HG03095 (cell line): ENCODE measurements around the gene PIAS1.

Experiments
- ATAC-seq: cut with Tn5 transposase; IDR thresholded peaks from one replicate; pipeline ENCODE4 v1.9.1; 2021; ENCODE audit warnings: moderate library complexity; ENCODE audit not compliant: unreplicated experiment

The PIAS1 gene

DNA sequence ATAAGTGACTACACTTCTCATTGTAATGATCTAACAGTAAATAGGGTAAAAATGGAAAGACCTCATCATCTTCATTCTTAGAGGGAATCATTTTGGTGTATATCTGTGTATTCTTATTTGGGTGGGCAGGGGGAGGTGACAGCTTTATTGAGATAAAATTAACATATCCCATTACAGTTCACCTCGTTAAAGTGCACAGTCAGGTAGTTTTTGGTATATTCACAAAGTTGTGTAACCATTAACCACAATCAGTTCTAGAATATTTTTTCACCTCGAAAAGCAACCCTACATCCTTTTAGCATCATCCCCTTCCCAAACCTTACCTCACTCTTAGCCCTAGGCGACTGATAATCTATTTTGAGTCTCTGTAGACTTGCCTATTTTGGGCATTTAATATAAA lies 8.1 kb downstream of the PIAS1 start:
- no peak for ATAC-seq

DNA sequence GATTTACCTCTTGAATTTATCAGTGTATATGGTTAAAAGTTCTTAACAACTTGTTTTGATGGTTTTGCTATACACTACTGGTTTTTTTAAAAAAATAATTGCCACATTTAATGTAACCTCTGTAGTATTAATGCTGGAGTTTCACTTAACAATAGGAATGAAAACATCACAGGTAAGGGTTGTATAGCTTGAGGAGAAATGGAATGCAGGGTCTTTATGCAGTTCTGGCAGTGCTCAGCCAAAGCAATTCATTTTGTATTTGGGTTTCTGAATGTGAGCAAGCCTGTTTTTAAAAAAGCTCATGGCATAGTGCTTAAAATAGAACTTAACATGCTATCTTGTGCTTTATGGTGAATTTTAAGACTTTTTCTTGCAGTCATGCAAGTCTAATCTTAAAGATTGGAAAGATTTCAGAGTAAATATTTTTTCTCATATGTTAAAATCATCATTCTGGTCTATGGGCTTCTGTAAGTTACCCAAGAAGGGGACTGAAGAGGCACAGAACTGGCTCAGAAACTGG lies 8.9 kb downstream of the PIAS1 start:
- no peak for ATAC-seq

GRCh38 chr15:68063606-68064005 lies 9.5 kb downstream of the PIAS1 start:
- no peak for ATAC-seq

DNA sequence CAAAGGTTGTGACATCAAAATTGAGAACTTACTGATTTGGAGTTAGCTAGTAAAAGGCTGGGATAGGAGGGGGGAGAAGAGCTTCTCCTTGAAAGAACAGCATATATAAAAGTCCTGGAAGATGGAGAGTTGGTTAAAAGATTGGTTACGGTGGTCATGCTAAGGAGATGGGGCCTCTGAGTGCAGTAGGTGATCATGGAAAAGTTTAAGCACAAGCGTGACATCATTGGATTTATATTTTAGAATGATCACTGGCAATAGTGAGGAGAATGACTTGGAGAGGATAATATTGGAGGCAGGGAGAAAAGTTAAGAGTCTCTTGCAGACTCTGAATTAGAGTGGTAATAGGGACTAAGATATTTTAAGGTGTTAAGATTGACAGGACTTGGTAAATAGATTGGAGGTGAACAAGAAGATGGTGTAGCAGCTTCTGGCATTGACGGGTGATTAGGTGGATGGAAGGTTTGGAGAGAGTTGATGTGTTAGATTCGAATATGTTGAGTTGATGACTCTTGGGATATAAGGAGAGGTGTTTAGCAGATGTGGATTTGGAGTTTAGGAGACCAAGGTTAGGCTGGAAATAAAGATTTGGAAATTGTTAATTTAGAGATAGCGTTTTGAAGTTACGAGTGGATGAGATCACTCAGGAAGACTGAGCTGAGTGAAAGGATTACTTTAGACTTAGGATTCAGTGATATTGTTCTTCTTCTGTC lies 19.6 kb downstream of the PIAS1 start:
- ATAC-seq: no peak

DNA sequence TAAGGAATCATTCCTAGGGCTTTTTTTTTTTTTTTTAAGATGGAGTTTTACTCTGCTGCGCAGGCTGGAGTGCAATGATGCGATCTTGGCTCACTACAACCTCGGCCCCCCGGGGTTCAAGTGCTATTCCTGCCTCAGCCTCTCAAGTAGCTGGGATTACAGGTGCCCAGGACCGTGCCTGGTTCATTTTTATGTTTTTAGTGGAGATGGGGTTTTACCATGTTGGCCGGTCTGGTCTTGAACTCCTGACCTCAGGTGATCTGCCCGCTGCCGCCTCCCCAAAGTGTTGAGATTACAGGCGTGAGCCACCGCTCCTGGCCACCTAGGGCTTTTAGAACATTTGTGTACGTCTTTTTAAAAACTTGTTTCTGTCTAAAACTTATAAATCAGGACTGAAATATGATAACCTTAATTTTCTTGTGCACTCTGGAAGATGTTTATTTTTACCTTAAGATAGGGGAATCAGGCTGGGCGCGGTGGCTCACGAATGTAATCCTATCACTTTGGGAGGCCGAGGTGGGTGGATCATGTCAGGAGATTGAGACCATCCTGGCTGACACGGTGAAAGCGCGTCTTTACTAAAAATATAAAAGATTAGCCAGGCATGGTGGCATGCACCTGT lies 21.8 kb downstream of the PIAS1 start:
- no peak for ATAC-seq

- ATAC-seq: no peak
Observed at GRCh38 chr15:68078365-68078764, 24.2 kb downstream of the PIAS1 start.

GRCh38 chr15:68080334-68080733 lies 26.2 kb downstream of the PIAS1 start:
- ATAC-seq: no peak

GRCh38 chr15:68080783-68081182 lies 26.7 kb downstream of the PIAS1 start:
- no peak for ATAC-seq

- ATAC-seq: no peak
Observed at GRCh38 chr15:68081869-68082505, 27.9 kb downstream of the PIAS1 start.

- ATAC-seq: no peak
Observed at GRCh38 chr15:68082735-68083134, 28.6 kb downstream of the PIAS1 start.

GRCh38 chr15:68083463-68083862 lies 29.3 kb downstream of the PIAS1 start:
- no peak for ATAC-seq

DNA sequence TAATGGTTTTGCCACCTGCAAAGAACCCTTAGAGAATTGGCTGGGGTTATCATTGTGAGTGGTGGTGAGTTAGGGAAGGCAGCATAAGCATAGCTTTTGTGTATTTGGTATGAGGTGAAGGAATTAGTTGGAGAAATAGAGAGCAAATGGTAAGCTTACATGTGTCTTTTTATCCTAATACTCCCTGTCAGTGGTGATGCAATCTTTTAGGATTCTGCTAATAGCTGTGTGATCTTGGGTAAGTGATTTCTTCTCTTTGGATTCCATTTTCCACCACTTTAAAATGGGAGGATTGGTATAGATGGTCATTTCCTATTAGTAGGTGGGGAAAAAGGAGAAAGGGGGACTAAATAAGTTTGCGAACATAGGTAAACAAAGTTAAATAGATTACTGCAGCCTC lies 30.9 kb downstream of the PIAS1 start:
- no peak for ATAC-seq

DNA sequence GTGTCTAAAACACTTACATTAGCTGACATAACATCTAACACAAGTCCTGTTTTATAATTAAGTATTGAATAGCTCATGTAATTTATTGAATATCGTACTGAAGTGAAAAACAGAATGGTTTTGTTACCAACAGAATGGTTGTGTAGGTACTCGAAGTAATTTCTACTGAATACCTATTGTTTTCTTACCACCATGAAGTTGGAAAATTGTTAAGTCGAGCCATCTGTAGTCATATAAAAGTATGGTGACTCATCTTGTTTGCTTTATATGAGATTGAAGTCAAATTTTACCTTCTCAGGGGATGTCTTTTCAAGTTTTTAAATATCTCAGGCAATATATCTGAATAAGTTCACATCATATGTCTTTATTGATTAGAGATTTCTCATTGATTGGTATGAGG lies 37.6 kb downstream of the PIAS1 start:
- ATAC-seq: no peak

GRCh38 chr15:68096099-68096498 lies 42.0 kb downstream of the PIAS1 start:
- ATAC-seq: no peak

- no peak for ATAC-seq
Observed at GRCh38 chr15:68097029-68097428, 42.9 kb downstream of the PIAS1 start.

DNA sequence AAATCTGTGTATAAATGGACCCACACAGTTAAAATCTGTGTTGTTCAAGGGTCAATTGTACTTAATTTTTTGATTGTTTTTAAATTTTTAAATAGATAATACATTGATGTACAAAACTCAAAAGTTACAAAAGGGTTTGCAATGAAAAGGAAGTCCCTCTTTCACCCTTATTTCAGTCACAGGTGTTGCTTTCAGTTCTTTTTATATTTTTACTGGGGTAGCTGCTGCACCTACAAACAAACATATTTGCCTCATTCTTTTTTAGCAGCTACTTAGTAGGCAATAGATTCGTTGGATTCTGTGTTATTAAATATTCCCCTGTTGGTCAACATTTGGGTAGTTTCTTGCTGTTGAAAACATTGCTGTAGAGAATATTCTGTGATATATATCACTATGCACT lies 44.4 kb downstream of the PIAS1 start:
- ATAC-seq: no peak

GRCh38 chr15:68100194-68100593 lies 46.1 kb downstream of the PIAS1 start:
- no peak for ATAC-seq

- no peak for ATAC-seq
Observed at GRCh38 chr15:68103603-68104002, 49.5 kb downstream of the PIAS1 start.

- no peak for ATAC-seq
Observed at GRCh38 chr15:68106656-68107055, 52.5 kb downstream of the PIAS1 start.

- ATAC-seq: no peak
Observed at GRCh38 chr15:68107142-68107541, 53.0 kb downstream of the PIAS1 start.

DNA sequence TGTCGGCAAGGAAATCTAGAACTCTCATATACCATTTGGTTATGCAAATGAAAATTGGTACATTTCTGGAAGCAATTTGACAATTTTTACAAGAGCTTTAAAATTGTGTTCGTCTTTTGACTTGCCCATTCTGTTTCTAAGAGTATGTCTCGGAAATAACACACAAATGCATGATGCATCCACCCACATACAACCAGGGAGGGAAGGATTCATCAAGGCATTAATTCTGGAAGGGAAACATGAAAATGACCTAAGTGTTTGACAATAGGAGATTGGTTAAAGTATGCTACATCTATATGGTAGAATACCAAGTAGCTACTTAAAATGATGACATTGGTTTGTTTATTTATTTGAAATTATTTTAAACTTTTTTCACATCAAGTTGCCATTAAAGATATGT lies 58.6 kb downstream of the PIAS1 start:
- no peak for ATAC-seq

DNA sequence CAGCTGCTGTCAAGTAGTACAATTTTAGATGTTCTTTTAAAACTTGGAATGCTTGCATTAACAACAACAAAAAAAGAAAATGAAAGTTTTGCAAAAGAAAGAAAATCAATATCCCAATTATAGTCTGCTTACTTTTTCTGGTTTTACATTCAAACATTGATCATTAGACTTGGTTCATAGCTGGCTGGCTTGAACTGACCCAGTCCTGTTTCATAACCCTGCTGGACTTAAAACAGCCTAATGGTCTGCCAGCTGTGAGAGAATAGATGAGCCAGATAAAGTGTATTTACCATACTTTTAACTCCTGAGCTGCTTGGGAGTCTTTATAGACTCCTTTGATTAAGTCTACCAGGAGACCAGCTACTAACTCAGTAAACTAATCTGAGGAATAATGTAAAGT lies 59.2 kb downstream of the PIAS1 start:
- ATAC-seq: no peak
